NCI-H146 treated with DMSO at 0.1 percent for 48 hours (cell line): ENCODE results near the gene SLC11A2.
"Not testable (repeated sequence)": the region's sequence is repeated elsewhere in the genome, so short reads cannot be mapped to it uniquely, and the experiment has no call there.

ENCODE experiments used
- DNase-seq: peaks from one replicate; lab custom pipeline; 2025; ENCODE audit not compliant: unreplicated experiment; lab: John Stamatoyannopoulos, UW

SLC11A2 gene

DNA sequence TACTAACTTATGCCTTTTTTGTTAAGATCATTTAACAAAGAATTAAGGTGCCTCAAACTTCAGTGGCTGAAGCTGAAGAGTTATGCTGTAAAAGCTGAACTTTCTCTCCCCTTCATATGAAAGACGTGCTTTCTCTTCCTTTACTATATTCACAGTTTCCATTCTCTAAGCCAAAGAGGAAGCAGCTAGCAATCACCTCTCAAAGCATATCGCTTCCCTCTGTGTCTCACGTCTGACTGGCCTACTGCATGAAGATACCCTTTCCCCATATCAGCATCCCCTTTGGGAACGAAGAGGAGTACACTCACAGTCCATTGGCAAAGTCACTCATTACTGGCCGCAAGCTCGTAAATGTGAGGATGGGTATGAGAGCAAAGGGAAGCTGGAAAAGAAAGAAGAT, 34.9 kb downstream of the SLC11A2 start:
- DNase-seq, result no peak

GRCh38 chr12:50990791-50991190, 35.4 kb downstream of the SLC11A2 start:
- no peak for DNase-seq

- DNase-seq, result no peak
Observed at GRCh38 chr12:50990147-50990727, 35.9 kb downstream of the SLC11A2 start.

GRCh38 chr12:50988871-50989270, 37.3 kb downstream of the SLC11A2 start:
- DNase-seq, result no peak

GRCh38 chr12:50988051-50988450, 38.1 kb downstream of the SLC11A2 start:
- no peak for DNase-seq

DNA sequence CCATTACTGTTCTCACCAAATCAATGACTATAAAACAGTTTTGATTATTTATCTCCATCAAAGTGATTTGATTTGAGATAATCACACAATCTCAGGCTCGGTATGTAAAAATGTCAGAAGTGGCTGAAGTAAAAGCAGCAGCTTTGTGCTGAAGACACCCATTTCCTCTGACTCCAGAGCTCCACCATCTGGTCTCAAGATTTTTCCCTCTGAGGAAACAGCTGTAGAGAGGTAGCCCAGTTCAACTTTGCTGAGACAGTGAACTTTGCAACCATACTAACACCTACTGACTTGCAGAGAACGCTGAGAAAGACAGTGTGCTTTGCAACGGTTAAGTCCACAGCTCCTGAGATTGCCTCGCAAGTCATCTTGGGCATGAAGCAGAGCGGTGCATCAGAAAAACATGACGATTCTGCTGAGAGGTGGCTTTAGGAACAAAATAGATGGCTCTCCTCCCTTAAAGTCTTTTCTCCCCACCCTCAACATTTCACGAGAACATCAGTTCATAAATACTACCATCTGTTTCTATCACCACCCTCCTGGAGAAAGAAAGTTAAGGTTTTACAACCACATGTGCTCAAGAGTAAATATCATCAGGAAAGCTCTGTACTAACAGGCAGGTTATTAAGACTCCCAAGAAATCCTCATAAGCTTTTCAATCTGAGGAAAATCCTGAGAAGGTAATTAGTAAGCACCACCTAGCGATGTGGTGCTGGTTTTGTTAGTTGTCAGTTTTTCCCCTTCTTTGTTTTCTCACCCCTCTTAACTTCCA, 39.0 kb downstream of the SLC11A2 start:
- no peak for DNase-seq

DNA sequence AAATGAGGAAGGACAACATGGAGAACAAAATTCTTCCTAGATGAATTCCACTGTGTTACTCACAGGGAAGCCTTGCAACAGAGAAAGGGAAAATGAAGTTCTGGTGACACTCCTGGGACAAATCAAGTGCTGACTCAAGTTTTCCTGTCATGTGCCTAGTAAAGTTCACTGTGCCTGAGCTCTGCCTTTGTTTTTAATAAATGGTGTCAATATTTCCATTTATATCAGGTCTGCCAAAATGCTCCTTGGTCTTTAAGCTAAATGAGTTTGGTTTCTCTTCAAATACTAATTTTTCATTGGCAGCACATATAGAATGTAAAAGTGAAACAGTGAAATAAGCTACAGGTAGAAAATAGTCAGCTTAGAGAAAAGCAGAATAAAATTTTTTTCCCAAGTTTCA, 40.9 kb downstream of the SLC11A2 start:
- no peak for DNase-seq

DNA sequence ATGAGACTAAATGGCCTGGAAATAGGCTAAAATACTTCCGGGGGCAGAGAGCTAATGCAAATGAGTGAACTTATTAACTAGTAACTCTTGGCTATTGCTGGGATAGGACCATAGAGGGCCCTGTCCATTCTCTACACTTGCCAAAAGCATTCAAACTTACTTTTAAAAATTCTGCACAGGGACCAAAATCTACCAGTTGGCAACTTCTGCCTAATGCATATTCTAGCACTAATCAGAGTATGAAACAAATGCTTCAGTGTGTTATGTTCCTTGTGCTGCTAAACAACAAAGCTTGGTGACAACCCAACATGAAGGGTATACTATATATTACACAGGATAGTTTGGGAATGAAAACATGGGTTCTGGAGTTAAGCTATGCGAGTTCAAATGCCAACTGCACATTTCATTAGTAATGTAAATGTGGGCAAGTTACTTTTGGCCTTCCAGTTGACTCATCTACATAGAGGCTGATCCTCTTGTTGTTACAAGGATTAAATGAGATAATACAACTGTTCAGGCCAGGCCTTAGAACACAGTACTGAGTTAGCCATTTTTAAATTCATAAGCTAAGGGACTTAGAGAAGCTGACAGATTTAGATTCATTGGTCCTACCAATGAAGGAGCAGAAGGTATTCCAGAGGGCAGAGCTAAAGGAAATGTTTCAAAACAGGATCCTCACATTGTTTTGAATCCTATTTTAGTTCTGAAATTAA, 41.4 kb downstream of the SLC11A2 start:
- no peak for DNase-seq

- no peak for DNase-seq
Observed at GRCh38 chr12:50981319-50982239, 44.6 kb downstream of the SLC11A2 start.

GRCh38 chr12:50980545-50980944, 45.6 kb downstream of the SLC11A2 start:
- DNase-seq, result no peak

- DNase-seq, result no peak
Observed at GRCh38 chr12:50979369-50980052, 46.7 kb downstream of the SLC11A2 start.

GRCh38 chr12:50971946-50972345, 54.2 kb downstream of the SLC11A2 start:
- no peak for DNase-seq

GRCh38 chr12:50964432-50964831, 61.8 kb downstream of the SLC11A2 start:
- DNase-seq, result no peak

DNA sequence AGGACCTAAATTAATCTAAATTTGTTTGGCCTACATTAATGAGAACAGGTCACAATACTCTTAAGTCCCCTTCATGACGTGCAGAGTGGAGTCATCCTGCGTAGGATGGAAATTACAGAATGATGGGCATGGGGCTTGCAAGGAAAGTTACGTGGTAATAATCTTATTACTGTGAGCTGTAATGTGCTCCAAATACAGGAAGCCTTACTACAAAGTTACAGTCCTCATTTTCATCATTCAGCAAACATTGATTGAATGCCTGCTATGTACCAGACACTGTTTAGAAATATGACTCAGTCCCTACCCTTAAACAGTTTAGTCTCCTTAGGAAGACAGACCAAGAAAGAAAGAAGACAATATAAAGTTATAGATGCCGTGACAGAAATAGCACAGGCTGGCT, 64.5 kb downstream of the SLC11A2 start:
- no peak for DNase-seq

- DNase-seq, result no peak
Observed at GRCh38 chr12:50960130-50960529, 66.1 kb downstream of the SLC11A2 start.

- DNase-seq, result no peak
Observed at GRCh38 chr12:50955697-50956096, 70.5 kb downstream of the SLC11A2 start.

GRCh38 chr12:50955288-50955687, 70.9 kb downstream of the SLC11A2 start:
- DNase-seq, result no peak

DNA sequence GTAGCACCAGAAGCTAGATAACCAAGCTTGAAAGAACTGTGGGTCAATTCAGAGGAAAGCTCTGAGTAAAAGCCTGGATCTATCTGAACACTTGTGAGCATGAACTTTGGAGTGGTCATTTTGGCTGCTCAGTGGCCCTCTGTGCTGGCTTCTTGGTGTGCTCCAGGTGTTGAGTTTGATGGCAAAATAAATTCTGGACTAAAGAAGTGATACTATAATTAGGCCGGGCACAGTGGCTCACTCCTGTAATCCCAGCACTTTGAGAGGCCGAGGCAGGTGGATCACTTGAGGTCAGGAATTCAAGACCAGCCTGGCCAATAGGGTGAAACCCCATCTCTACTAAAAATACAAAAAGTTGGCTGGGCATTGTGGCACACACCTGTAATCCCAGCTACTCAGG, 71.4 kb downstream of the SLC11A2 start:
- not testable (repeated sequence) for DNase-seq

DNA sequence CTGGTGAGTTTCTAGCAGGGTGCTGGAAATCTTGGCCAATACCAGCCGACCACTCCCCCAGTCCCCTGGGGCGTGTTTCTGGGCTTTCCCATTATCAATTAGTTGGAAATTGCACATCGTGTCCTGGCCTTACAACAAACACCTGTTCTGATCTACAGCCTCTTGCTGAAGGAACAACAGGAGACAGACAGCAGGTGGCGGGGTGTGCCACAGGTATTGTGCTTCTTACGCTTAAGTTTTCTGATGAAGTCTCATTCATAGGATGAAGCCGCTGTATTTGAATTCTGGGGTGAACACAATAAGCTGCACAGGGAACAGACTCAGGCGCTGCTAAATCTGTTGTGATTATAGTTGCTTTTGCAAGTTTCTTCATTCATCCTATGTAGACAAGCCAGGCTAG, 73.1 kb downstream of the SLC11A2 start:
- DNase-seq, result peak; percentile 76

- no peak for DNase-seq
Observed at GRCh38 chr12:50952510-50952909, 73.7 kb downstream of the SLC11A2 start, which contains the start of gene HIGD1C. Gene HIGD1C (plus strand): TSS chr12:50952544. CDS start chr12:50953999, 1,455 bp downstream.
